Activated naive CD4-positive, alpha-beta T cell treated with anti-CD3 and anti-CD28 coated beads for 36 hours (primary cell): ENCODE data around the gene NFATC3. TPM values are rescaled to one million over a fixed set of nuclear protein-coding genes. Genes with fewer than 3 reads are reported as not detected.

Source experiments
- CTCF ChIA-PET: fragments of 350-600 bp; sonication (Branson Sonifier 250); formaldehyde crosslinking; loops from one replicate; lab custom pipeline; 2021; ENCODE audit warnings: antibody characterized with exemption; lab: Charles Lee
- DNase-seq: peaks from one replicate; pipeline ENCODE4 v3.0.0-alpha.2; 2020
- H3K27ac Mint-ChIP-seq: one replicate; pipeline ENCODE4 v1.8.0; 2021; ENCODE audit warnings: mild to moderate bottlenecking, mixed read lengths
- H3K27me3 Mint-ChIP-seq: one replicate; pipeline ENCODE4 v1.8.0; 2021; ENCODE audit warnings: low read depth, mixed read lengths
- H3K36me3 Mint-ChIP-seq: one replicate; pipeline ENCODE4 v1.8.0; 2021; ENCODE audit warnings: low read depth, mixed read lengths
- H3K4me1 Mint-ChIP-seq: one replicate; pipeline ENCODE4 v1.8.0; 2021; ENCODE audit warnings: low read depth, mixed read lengths
- H3K4me3 Mint-ChIP-seq: one replicate; pipeline ENCODE4 v1.8.0; 2021; ENCODE audit warnings: mild to moderate bottlenecking, moderate library complexity, mixed read lengths
- H3K9me3 Mint-ChIP-seq: one replicate; pipeline ENCODE4 v1.8.0; 2021; ENCODE audit warnings: mixed read lengths
- intact Hi-C: fragments of 100-400 bp; cut with micrococcal nuclease; formaldehyde crosslinking; loops from one replicate; pipeline ENCODE4 v1.15.1; 2023
- total RNA-seq, 2 experiments: library from RNA; stranded (reverse); gene quantifications; one replicate each; pipeline ENCODE4 v1.2.3, GENCODE V29; 2021

The NFATC3 gene
- total RNA-seq, 2 experiments from 2014 or later, result 49.1 to 50.3 TPM

GRCh38 chr16:68074850-68075555 lies 10.2 kb upstream of the NFATC3 start:
- CTCF ChIA-PET, result interaction anchor here (0.5 to 3.2 kb wide), 4 partner anchors 10 to 1968 kb away, joined by 3 to 14 read pairs (median 8); partner anchors contain the start of gene NFATC3
- peak; percentile 62 for DNase-seq
- Mint-ChIP-seq H3K36me3 (peaks cover 58% of the 10 kb centered on the region), H3K27ac (no peak overlapping the region), H3K4me3 (no peak overlapping the region), H3K4me1 (peaks cover 70% of the 10 kb centered on the region), H3K9me3 (no peaks in the 10 kb centered on the region), H3K27me3 (no peaks in the 10 kb centered on the region)
- intact Hi-C loops, result no loop called here

- Mint-ChIP-seq H3K36me3 (peaks cover 56% of the 10 kb centered on the region), H3K27ac (no peak overlapping the region), H3K4me3 (no peak overlapping the region), H3K9me3 (no peaks in the 10 kb centered on the region), H3K4me1 (peaks cover 70% of the 10 kb centered on the region), H3K27me3 (no peaks in the 10 kb centered on the region)
- no peak for DNase-seq
- CTCF ChIA-PET, result interaction anchor here (0.5 to 2.2 kb wide), 3 partner anchors 12 to 1967 kb away, joined by 3 to 14 read pairs (median 6); no protein-coding TSS in a partner anchor
- intact Hi-C loops, result no loop called here
Measured at GRCh38 chr16:68075980-68076379, 9.2 kb upstream of the NFATC3 start.

- DNase-seq, result no peak
- Mint-ChIP-seq H3K27me3 (no peaks in the 10 kb centered on the region), H3K9me3 (no peaks in the 10 kb centered on the region), H3K27ac (peak overlapping the region; percentile 59), H3K36me3 (peaks cover 52% of the 10 kb centered on the region), H3K4me1 (peaks cover 70% of the 10 kb centered on the region), H3K4me3 (no peak overlapping the region)
- intact Hi-C loops, result no loop called here
- CTCF ChIA-PET, result interaction anchor here (1.0 kb wide), 1 partner anchor 12 kb away, joined by 6 read pairs; no protein-coding TSS in a partner anchor
Measured at GRCh38 chr16:68076560-68076959, 8.6 kb upstream of the NFATC3 start.

- intact Hi-C loops, result no loop called here
- DNase-seq, result no peak
- CTCF ChIA-PET, result no interaction called here
- Mint-ChIP-seq H3K4me3 (no peak overlapping the region), H3K27me3 (no peaks in the 10 kb centered on the region), H3K27ac (peak overlapping the region; percentile 96), H3K36me3 (peaks cover 41% of the 10 kb centered on the region), H3K4me1 (peaks cover 78% of the 10 kb centered on the region), H3K9me3 (no peaks in the 10 kb centered on the region)
Measured at GRCh38 chr16:68077866-68078700, 7.1 kb upstream of the NFATC3 start.

GRCh38 chr16:68078701-68079375 lies 6.3 kb upstream of the NFATC3 start:
- CTCF ChIA-PET, result interaction anchor here (2.6 kb wide), 1 partner anchor 14 kb away, joined by 13 read pairs; no protein-coding TSS in a partner anchor
- no peak for DNase-seq
- Mint-ChIP-seq H3K27ac (peak overlapping the region; percentile 96), H3K27me3 (no peaks in the 10 kb centered on the region), H3K4me3 (no peak overlapping the region), H3K36me3 (peaks cover 39% of the 10 kb centered on the region), H3K4me1 (peaks cover 83% of the 10 kb centered on the region), H3K9me3 (no peaks in the 10 kb centered on the region)
- intact Hi-C loops, result loop anchor here (1.0 kb wide), 1 partner anchor 15 kb away; no protein-coding TSS in a partner anchor

- Mint-ChIP-seq H3K27ac (peak overlapping the region; percentile 96), H3K9me3 (no peaks in the 10 kb centered on the region), H3K4me3 (peak overlapping the region; percentile 38), H3K27me3 (no peaks in the 10 kb centered on the region), H3K4me1 (peaks cover 83% of the 10 kb centered on the region), H3K36me3 (peaks cover 35% of the 10 kb centered on the region)
- DNase-seq, result no peak
- intact Hi-C loops, result loop anchor here (1.0 kb wide), 1 partner anchor 15 kb away; no protein-coding TSS in a partner anchor
- CTCF ChIA-PET, result interaction anchor here (0.7 to 2.6 kb wide), 2 partner anchors 14 to 39 kb away, joined by 4 to 13 read pairs; no protein-coding TSS in a partner anchor
Measured at GRCh38 chr16:68079376-68079625, 5.9 kb upstream of the NFATC3 start.

- CTCF ChIA-PET, result interaction anchor here (0.7 to 2.6 kb wide), 3 partner anchors 10 to 39 kb away, joined by 3 to 13 read pairs (median 4); no protein-coding TSS in a partner anchor
- peak overlapping the region; percentile 96 for H3K27ac Mint-ChIP-seq
- peaks cover 31% of the 10 kb centered on the region for H3K36me3 Mint-ChIP-seq
- DNase-seq, result peak; percentile 88
- intact Hi-C loops, result loop anchor here (1.0 to 10.0 kb wide), 6 partner anchors 15 to 835 kb away; partner anchors contain the start of genes CDH3, FHOD1, PSMB10 and SLC9A5
- H3K9me3 Mint-ChIP-seq, result no peaks in the 10 kb centered on the region
- H3K4me3 Mint-ChIP-seq, result peak overlapping the region; percentile 38
- peaks cover 79% of the 10 kb centered on the region for H3K4me1 Mint-ChIP-seq
- no peaks in the 10 kb centered on the region for H3K27me3 Mint-ChIP-seq
Measured at GRCh38 chr16:68079626-68080344, 5.4 kb upstream of the NFATC3 start.

- Mint-ChIP-seq H3K9me3 (no peaks in the 10 kb centered on the region), H3K27ac (peak overlapping the region; percentile 86), H3K27me3 (no peaks in the 10 kb centered on the region), H3K4me3 (no peak overlapping the region), H3K36me3 (peaks cover 15% of the 10 kb centered on the region), H3K4me1 (peaks cover 68% of the 10 kb centered on the region)
- intact Hi-C loops, result loop anchor here (5.0 to 10.0 kb wide), 5 partner anchors 145 to 837 kb away; partner anchors contain the start of genes CDH3, FHOD1, PSMB10 and SLC9A5
- DNase-seq, result peak; percentile 74
- CTCF ChIA-PET, result interaction anchor here (0.5 to 3.0 kb wide), 5 partner anchors 11 to 140 kb away, joined by 3 to 14 read pairs (median 4); no protein-coding TSS in a partner anchor
Measured at GRCh38 chr16:68081861-68082628, 3.1 kb upstream of the NFATC3 start.

GRCh38 chr16:68082629-68083238 lies 2.4 kb upstream of the NFATC3 start:
- Mint-ChIP-seq H3K27ac (peak overlapping the region; percentile 95), H3K9me3 (no peaks in the 10 kb centered on the region), H3K36me3 (peaks cover 14% of the 10 kb centered on the region), H3K27me3 (no peaks in the 10 kb centered on the region), H3K4me3 (no peak overlapping the region), H3K4me1 (peaks cover 71% of the 10 kb centered on the region)
- intact Hi-C loops, result loop anchor here (5.0 to 10.0 kb wide), 5 partner anchors 145 to 838 kb away; partner anchors contain the start of genes CDH3, FHOD1, PSMB10 and SLC9A5
- CTCF ChIA-PET, result interaction anchor here (0.8 to 3.0 kb wide), 4 partner anchors 11 to 128 kb away, joined by 3 to 14 read pairs (median 4); no protein-coding TSS in a partner anchor
- DNase-seq, result no peak

GRCh38 chr16:68083239-68083781 lies 1.9 kb upstream of the NFATC3 start:
- intact Hi-C loops, result loop anchor here (5.0 to 10.0 kb wide), 5 partner anchors 146 to 839 kb away; partner anchors contain the start of genes CDH3, FHOD1, PSMB10 and SLC9A5
- peaks cover 9% of the 10 kb centered on the region for H3K36me3 Mint-ChIP-seq
- CTCF ChIA-PET, result interaction anchor here (0.8 to 3.0 kb wide), 6 partner anchors 9 to 147 kb away, joined by 3 to 14 read pairs (median 4); no protein-coding TSS in a partner anchor
- DNase-seq, result no peak
- peaks cover 70% of the 10 kb centered on the region for H3K4me1 Mint-ChIP-seq
- peak overlapping the region; percentile 95 for H3K27ac Mint-ChIP-seq
- no peaks in the 10 kb centered on the region for H3K9me3 Mint-ChIP-seq
- H3K27me3 Mint-ChIP-seq, result no peaks in the 10 kb centered on the region
- no peak overlapping the region for H3K4me3 Mint-ChIP-seq
